Measurements from ENCODE around the gene ACTRT2. TPM values are rescaled to one million over a fixed set of nuclear protein-coding genes. Genes with fewer than 3 reads are reported as not detected.

Gene ACTRT2
- total and polyA plus RNA-seq, 2 of the 8 experiments (the other 6 are each of a cell fraction or from before 2014, with no cell fraction given) = not detected

DNA sequence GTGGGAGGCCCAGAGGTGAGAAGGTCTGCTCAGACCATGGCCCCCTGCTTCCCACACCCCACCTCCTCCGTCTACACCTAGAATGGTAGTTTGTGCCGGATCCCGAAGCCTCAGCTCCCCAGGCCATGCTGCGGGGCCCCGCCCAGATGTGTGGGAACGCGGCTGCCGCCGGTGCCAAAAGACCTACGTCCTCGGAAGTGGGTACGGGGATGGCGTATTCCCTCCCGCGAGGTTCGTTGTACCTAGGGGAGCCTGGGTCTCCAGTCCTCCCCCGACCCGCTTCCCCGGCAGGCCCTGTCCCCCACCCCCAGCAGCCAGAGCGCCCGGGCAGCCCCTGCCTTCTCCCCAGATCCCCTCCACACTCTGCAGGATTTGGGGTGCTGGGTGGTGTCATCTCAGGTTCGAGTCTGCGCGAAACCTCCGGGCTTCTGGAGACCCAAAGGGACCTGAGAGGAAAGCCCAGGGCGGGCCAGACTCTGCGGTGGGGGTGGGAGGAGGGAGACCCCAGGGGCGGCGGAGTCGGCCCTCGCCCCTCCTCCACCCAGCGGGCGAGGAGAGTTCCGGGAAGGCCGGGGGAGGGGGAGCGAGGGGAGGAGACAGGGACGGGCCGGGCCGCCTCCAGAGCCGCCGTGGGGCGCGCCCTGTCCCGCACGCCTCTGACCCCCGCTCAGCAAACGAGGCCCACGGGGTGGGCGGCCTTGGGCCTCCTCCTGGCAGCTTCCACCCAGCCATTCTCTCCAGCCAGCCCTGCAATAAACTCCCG, 41.5 kb downstream of the ACTRT2 start:
- Histone ChIP-seq H2AFZ (ENCODE audit: low read length) (no peak overlapping the region), H2AK5ac (ENCODE audit: low read depth, low read length) (no peak overlapping the region), H3K14ac (ENCODE audit: insufficient read length) (no peak overlapping the region), H4K8ac (ENCODE audit: extremely low read depth, insufficient read depth, low read length) (no peak overlapping the region), H2BK15ac (ENCODE audit: low read length) (no peak overlapping the region), H3K79me1 (ENCODE audit: low read depth, low read length) (no peaks in the 10 kb centered on the region), H3K27ac (ENCODE audit: low read depth, low read length) (no peak overlapping the region), H3K4ac (replicated peaks; ENCODE audit: insufficient read length, low read depth, low read length) (no peak overlapping the region), H2BK20ac (ENCODE audit: low read length) (no peak overlapping the region), H3K4me2 (ENCODE audit: insufficient read depth in 1 of 2, low read depth in 2 of 2, low read length in 2 of 2) (peak overlapping the region; percentile 69 to 74), H2BK120ac (replicated peaks; ENCODE audit: low read depth, low read length) (no peak overlapping the region), H3K4me3 (ENCODE audit: extremely low read depth in 1 of 4, insufficient read depth in 2 of 4, low read depth in 3 of 4, low read length in 4 of 4) (peak overlapping the region; percentile 29 to 59 (median 38)), H3K36me3 (ENCODE audit: control insufficient read depth in 2 of 4, insufficient read depth in 4 of 4, low read length in 3 of 4) (peaks cover 0 to 7% (median 0%) of the 10 kb centered on the region in 4 experiments; a peak in 1 of 8 replicates), H2BK5ac (ENCODE audit: low read depth, low read length) (no peak overlapping the region), H3K79me2 (ENCODE audit: control insufficient read depth in 1 of 2, insufficient read depth in 2 of 2, low read length in 2 of 2) (no peaks in the 10 kb centered on the region), H3K23me2 (ENCODE audit: low read depth, low read length) (peaks cover 4% of the 10 kb centered on the region; the same call in 1 of the 2 replicates), H2BK12ac (ENCODE audit: low read depth, low read length) (no peak overlapping the region), H3K18ac (ENCODE audit: extremely low read depth, low read length) (no peak overlapping the region; the same call in 1 of the 2 replicates), H3K56ac (replicated peaks; ENCODE audit: insufficient read length, low read depth, low read length) (no peak overlapping the region), H4K20me1 (replicated peaks in 1 of 2; ENCODE audit: control insufficient read depth in 1 of 2, insufficient read depth in 2 of 2, low read length in 2 of 2) (peaks cover 3 to 13% of the 10 kb centered on the region in 2 experiments), H3K23ac (ENCODE audit: insufficient read length) (no peak overlapping the region), H4K91ac (replicated peaks; ENCODE audit: insufficient read length, low read length) (no peak overlapping the region), H3K4me1 (replicated peaks in 1 of 4; ENCODE audit: control insufficient read depth in 3 of 4, insufficient read depth in 4 of 4, low read length in 3 of 4) (peaks cover 0 to 29% (median 13%) of the 10 kb centered on the region in 4 experiments; a peak in 6 of 7 replicates), H3K9ac (replicated peaks in 1 of 4; ENCODE audit: extremely low read depth in 1 of 4, low read depth in 3 of 4, low read length in 3 of 4) (no peak overlapping the region), H3K9me3 (ENCODE audit: insufficient read depth in 2 of 2, low read depth in 1 of 2, low read length in 1 of 2) (peaks cover 0 to 4% of the 10 kb centered on the region in 2 experiments; a peak in 1 of 4 replicates), H3K27me3 (replicated peaks in 1 of 4; ENCODE audit: control insufficient read depth in 3 of 4, extremely low read depth in 1 of 4, insufficient read depth in 3 of 4, low read length in 3 of 4) (peaks cover 64 to 75% (median 72%) of the 10 kb centered on the region in 4 experiments), H4K5ac (ENCODE audit: insufficient read length, low read depth, low read length) (no peak overlapping the region)
- FAIRE-seq = no peak
- POLR2A ChIA-PET (ENCODE audit: partially characterized antibody) = no interaction called here
- 8% methylated on average over 17 of the region's 50 CpGs; no CpG with 5 or more reads in 1 of the 2 experiments for WGBS, 2 experiments (ENCODE audit: extremely low coverage in 1 of 2, insufficient coverage in 1 of 2, insufficient read length in 1 of 2, insufficient replicate concordance in 2 of 2, low coverage in 1 of 2, low lambda C conversion rate in 2 of 2, missing lambda C conversion rate in 1 of 2)
- peak in 1 of 2 experiments; percentile 59 for DNase-seq (ENCODE audit: low read depth in 1 of 2, low spot score in 2 of 2)
- CTCF ChIA-PET (ENCODE audit: partially characterized antibody) = interaction anchor here (0.8 to 1.1 kb wide), 3 partner anchors 12 to 507 kb away, joined by 3 read pairs; partner anchors contain the start of gene TNFRSF14
- no peak for TF ChIP-seq POU5F1 (IDR thresholded peaks at IDR 0.05; ENCODE audit: low read depth, low read length)
- TF ChIP-seq RNF2 (IDR thresholded peaks at IDR 0.05; ENCODE audit: borderline replicate concordance, low read depth, low read length, missing control alignments, poor library complexity, severe bottlenecking) = no peak
- TF ChIP-seq EGR1 (IDR thresholded peaks at IDR 0.05; ENCODE audit: borderline replicate concordance, low read depth, low read length) = no peak

Measured in H1 (cell line).